GM23248 (cell line): Measurements from ENCODE around the gene TBC1D10A. TPM values are rescaled to one million over a fixed set of nuclear protein-coding genes. Genes with fewer than 3 reads are reported as not detected.
A peak's percentile ranks its signal among the peaks of the same experiment; 100 is the strongest.

Experiments used
- DNase-seq: peaks from one replicate; pipeline ENCODE4 v3.0.0-alpha.2; 2015
- H2AFZ ChIP-seq: fragments of 200-600 bp; sonication (generic); 2 replicates; pipeline ENCODE4 v1.6.1; 2016; ENCODE audit warnings: antibody characterized with exemption
- H3F3A ChIP-seq: fragments of 200-600 bp; sonication (generic); 2 replicates; pipeline ENCODE4 v1.6.1; 2016; ENCODE audit warnings: mild to moderate bottlenecking, antibody characterized with exemption, mixed run types; ENCODE audit not compliant: insufficient read depth
- H3K27ac ChIP-seq: fragments of 200-600 bp; sonication (generic); 2 replicates; pipeline ENCODE4 v1.5.1; 2016; ENCODE audit warnings: mild to moderate bottlenecking
- H3K27me3 ChIP-seq: fragments of 200-600 bp; sonication (generic); replicated peaks from 2 replicates; pipeline ENCODE4 v1.6.1; 2016; ENCODE audit warnings: mild to moderate bottlenecking; ENCODE audit not compliant: insufficient read depth
- H3K36me3 ChIP-seq: fragments of 200-600 bp; sonication (generic); 2 replicates; pipeline ENCODE4 v1.6.1; 2016; ENCODE audit warnings: low read depth, mild to moderate bottlenecking
- H3K4me1 ChIP-seq: fragments of 200-600 bp; sonication (generic); 2 replicates; pipeline ENCODE4 v1.6.1; 2016; ENCODE audit warnings: mild to moderate bottlenecking; ENCODE audit not compliant: insufficient read depth
- H3K4me2 ChIP-seq: fragments of 200-600 bp; sonication (generic); one replicate; pipeline ENCODE4 v1.6.1; 2016; ENCODE audit warnings: mild to moderate bottlenecking; ENCODE audit not compliant: unreplicated experiment
- H3K4me3 ChIP-seq: fragments of 200-600 bp; sonication (generic); 2 replicates; pipeline ENCODE4 v1.5.1; 2016; ENCODE audit warnings: mild to moderate bottlenecking
- H3K79me2 ChIP-seq: fragments of 200-600 bp; sonication (generic); 2 replicates; pipeline ENCODE4 v1.6.1; 2016; ENCODE audit warnings: mild to moderate bottlenecking; ENCODE audit not compliant: insufficient read depth
- H3K9ac ChIP-seq: fragments of 200-600 bp; sonication (generic); 2 replicates; pipeline ENCODE4 v1.6.1; 2016; ENCODE audit warnings: mild to moderate bottlenecking
- H3K9me2 ChIP-seq: fragments of 200-600 bp; sonication (generic); 2 replicates; pipeline ENCODE4 v1.6.1; 2016; ENCODE audit warnings: mixed run types, mild to moderate bottlenecking, moderate library complexity; ENCODE audit not compliant: insufficient read depth
- H3K9me3 ChIP-seq: fragments of 200-600 bp; sonication (generic); one replicate; pipeline ENCODE4 v1.6.1; 2017; ENCODE audit warnings: low read depth
- H4K20me1 ChIP-seq: fragments of 200-600 bp; sonication (generic); 2 replicates; pipeline ENCODE4 v1.6.0; 2016; ENCODE audit not compliant: insufficient read depth
- EZH2 ChIP-seq: fragments of 200-600 bp; sonication (generic); IDR thresholded peaks from 2 replicates; pipeline ENCODE4 v1.6.1; 2018; ENCODE audit warnings: antibody characterized with exemption, mild to moderate bottlenecking; ENCODE audit not compliant: insufficient read depth, poor library complexity, severe bottlenecking
- EZH2phosphoT487 ChIP-seq: fragments of 200-600 bp; sonication (generic); IDR thresholded peaks from 2 replicates; pipeline ENCODE4 v1.6.1; 2018; ENCODE audit warnings: antibody characterized with exemption, moderate library complexity, mild to moderate bottlenecking, low read depth; ENCODE audit not compliant: insufficient read depth
- WGBS, 2 experiments: methylation state at CpG; one replicate each; pipeline ENCODE4 v1.1.6; 2015 to 2017; ENCODE audit warnings: low lambda C conversion rate in 2 of 2, low coverage in 1 of 2; ENCODE audit errors: missing lambda C conversion rate in 2 of 2; 5-methylcytosine and 5-hydroxymethylcytosine counted together
- in situ Hi-C: fragments of 300-500 bp; cut with MboI; formaldehyde crosslinking; loops from 2 replicates; pipeline ENCODE4 v1.15.0; 2020
- polyA plus RNA-seq: library from polyadenylated mRNA; unstranded; fragments of >200 nt; fragmentation: Nextera tagmentation; extraction: Ambion mirVana; gene quantifications from 2 replicates; pipeline ENCODE4 v1.2.1, GENCODE V29; 2016
- total RNA-seq: library from RNA; depleted of rRNA; stranded (reverse); fragments of >200 nt; shearing (Covaris generic); gene quantifications from 2 replicates; pipeline ENCODE4 v1.2.3, GENCODE V29; 2014

The TBC1D10A gene
- total and polyA plus RNA-seq, 2 experiments from 2014 or later, result 16.9 to 21.9 TPM

GRCh38 chr22:30332994-30333706 lies 6.4 kb upstream of the TBC1D10A start:
- peaks cover 37% of the 10 kb centered on the region; the same call in 1 of the 2 replicates for H3K36me3 ChIP-seq

GRCh38 chr22:30332551-30332950 lies 5.8 kb upstream of the TBC1D10A start:
- WGBS, 2 experiments, result 83 to 88% methylated on average over 5 of the region's 5 CpGs
- TF ChIP-seq EZH2phosphoT487 (no peak), EZH2 (no peak)
- in situ Hi-C loops, result no loop called here
- Histone ChIP-seq H3K27me3 (no peaks in the 10 kb centered on the region), H4K20me1 (no peaks in the 10 kb centered on the region), H3F3A (peaks cover 32% of the 10 kb centered on the region), H3K27ac (no peak overlapping the region), H3K4me3 (no peak overlapping the region), H3K9ac (no peak overlapping the region), H2AFZ (no peak overlapping the region), H3K79me2 (no peaks in the 10 kb centered on the region), H3K9me2 (no peaks in the 10 kb centered on the region), H3K36me3 (peaks cover 37% of the 10 kb centered on the region; the same call in 1 of the 2 replicates), H3K4me1 (no peaks in the 10 kb centered on the region), H3K9me3 (no peaks in the 10 kb centered on the region), H3K4me2 (no peak overlapping the region)
- no peak for DNase-seq

More at GRCh38 chr22:30332994-30333706, 6.4 kb upstream of the TBC1D10A start:
- Histone ChIP-seq H4K20me1 (no peaks in the 10 kb centered on the region), H3K27ac (no peak overlapping the region), H3F3A (peaks cover 26% of the 10 kb centered on the region), H3K79me2 (no peaks in the 10 kb centered on the region), H3K9me3 (no peaks in the 10 kb centered on the region), H3K4me2 (no peak overlapping the region), H3K9ac (no peak overlapping the region), H3K4me3 (no peak overlapping the region), H3K9me2 (no peaks in the 10 kb centered on the region), H3K27me3 (no peaks in the 10 kb centered on the region), H2AFZ (no peak overlapping the region), H3K4me1 (no peaks in the 10 kb centered on the region)
- in situ Hi-C loops, result no loop called here
- WGBS, 2 experiments, result 98% methylated on average over 2 of the region's 2 CpGs
- no peak for TF ChIP-seq EZH2phosphoT487
- TF ChIP-seq EZH2, result no peak
- no peak for DNase-seq

GRCh38 chr22:30328466-30329049 lies 1.8 kb upstream of the TBC1D10A start:
- WGBS, 2 experiments, result 100% methylated on average over 3 of the region's 3 CpGs
- no peak for DNase-seq
- Histone ChIP-seq H4K20me1 (no peaks in the 10 kb centered on the region), H3K27me3 (no peaks in the 10 kb centered on the region), H3K9ac (no peak overlapping the region), H3F3A (peaks cover 43% of the 10 kb centered on the region), H3K4me3 (no peak overlapping the region), H3K9me2 (no peaks in the 10 kb centered on the region), H3K4me2 (no peak overlapping the region), H3K4me1 (peaks cover 17% of the 10 kb centered on the region), H3K9me3 (no peaks in the 10 kb centered on the region), H3K36me3 (peaks cover 5% of the 10 kb centered on the region; the same call in 1 of the 2 replicates), H3K27ac (no peak overlapping the region), H3K79me2 (peaks cover 18% of the 10 kb centered on the region), H2AFZ (no peak overlapping the region)
- in situ Hi-C loops, result no loop called here
- TF ChIP-seq EZH2phosphoT487, result no peak
- TF ChIP-seq EZH2, result no peak

- in situ Hi-C loops, result no loop called here
- 88 to 91% methylated on average over 5 of the region's 5 CpGs for WGBS, 2 experiments
- Histone ChIP-seq H3K36me3 (no peaks in the 10 kb centered on the region), H3K27me3 (no peaks in the 10 kb centered on the region), H3K4me3 (no peak overlapping the region), H3K27ac (no peak overlapping the region), H3K79me2 (peaks cover 25% of the 10 kb centered on the region), H3K9ac (no peak overlapping the region), H3K4me2 (no peak overlapping the region), H4K20me1 (no peaks in the 10 kb centered on the region), H3K4me1 (peaks cover 18% of the 10 kb centered on the region), H3K9me2 (no peaks in the 10 kb centered on the region), H3F3A (peaks cover 39% of the 10 kb centered on the region), H2AFZ (no peak overlapping the region), H3K9me3 (no peaks in the 10 kb centered on the region)
- peak; percentile 25 for DNase-seq
- TF ChIP-seq EZH2phosphoT487 (no peak), EZH2 (no peak)
Measured at GRCh38 chr22:30327864-30328345, 1.2 kb upstream of the TBC1D10A start.
